Spleen (tissue), 7 donors: ENCODE results near the gene EFS.

Experiments used
- CTCF ChIP-seq, 11 experiments: fragments of 200-600 bp in 7 of 11; fragments of 450-650 bp in 4 of 11; sonication (generic) in 4 of 11; IDR thresholded peaks in 8 of 11; conservative IDR thresholded peaks in 3 of 11; 1 replicate in 7 of 11; 2 replicates in 4 of 11; pipeline versions ENCODE4 v1.4.0 to v1.8.0; 2016 to 2021; ENCODE audit warnings: antibody characterized with exemption in 11 of 11, inconsistent platforms in 4 of 11, mild to moderate bottlenecking in 1 of 11
- POLR2AphosphoS5 ChIP-seq, 3 donors: sonication (generic); formaldehyde crosslinking; IDR thresholded peaks; one replicate each; pipeline ENCODE4 v1.5.1; 2017; ENCODE audit warnings: antibody characterized with exemption in 3 of 3
- donor health status: DM: no; HTN: no; CAD: no; lungs with moderate emphysema.
- donor health status: DM: no; HTN: no; CAD: no.
- donor health status: DM: no; HTN: no; CAD: no.

GRCh38 chr14:23384364-23385080, 19.6 kb upstream of the EFS start:
- TF ChIP-seq CTCF (IDR thresholded peaks at IDR 0.05 in 8 of 11, conservative IDR thresholded peaks at IDR 0.05 in 3 of 11) (no peak), POLR2AphosphoS5 (IDR thresholded peaks at IDR 0.05) (no peak)
